Measurements from ENCODE around the gene MED26. TPM values are rescaled to one million over a fixed set of nuclear protein-coding genes. Genes with fewer than 3 reads are reported as not detected.

The MED26 gene
- total and polyA plus RNA-seq, 2 of the 13 experiments (the other 11 are each of a cell fraction or from before 2014, with no cell fraction given), result 3.5 to 3.8 TPM

GRCh38 chr19:16660763-16661479 is 32.9 kb upstream of the MED26 start, which contains the start of gene TMEM38A (continued):
- TF ChIP-seq ZBTB10 (CRISPR knock-in tag; IDR thresholded peaks at IDR 0.05; ENCODE audit: borderline replicate concordance), result peak; percentile 51; the same call in 1 of the 2 replicates
- TF ChIP-seq ZZZ3 (CRISPR knock-in tag; IDR thresholded peaks at IDR 0.05; ENCODE audit: borderline replicate concordance), result 0 out of 2 replicates have a peak, but pooled peaks have one; percentile 17
- no peak for TF ChIP-seq E2F1 (CRISPR knock-in tag; IDR thresholded peaks at IDR 0.05)
- TF ChIP-seq SAP130 (CRISPR knock-in tag; IDR thresholded peaks at IDR 0.05; ENCODE audit: low read depth), result peak; percentile 57; the same call in 1 of the 2 replicates
- no peak for TF ChIP-seq TCF12 (IDR thresholded peaks at IDR 0.05)
- 0 out of 2 replicates have a peak, but pooled peaks have one; percentile 41 for TF ChIP-seq TCF12 (CRISPR knock-in tag; IDR thresholded peaks at IDR 0.05)
- TF ChIP-seq TFE3 (CRISPR knock-in tag; IDR thresholded peaks at IDR 0.05), result no peak
- peak; percentile 7 for TF ChIP-seq SRSF1 (optimal IDR thresholded peaks at IDR 0.05; ENCODE audit: low read depth, low read length)
- no peak for TF ChIP-seq RARG (CRISPR knock-in tag; IDR thresholded peaks at IDR 0.05; ENCODE audit: low read depth)
- 0 out of 2 replicates have a peak, but pooled peaks have one; percentile 49 for TF ChIP-seq FOXO4 (CRISPR knock-in tag; conservative IDR thresholded peaks at IDR 0.05)
- TF ChIP-seq AGO2 (optimal IDR thresholded peaks at IDR 0.05; ENCODE audit: low read depth, low read length), result peak; percentile 44
- TF ChIP-seq HINFP (CRISPR knock-in tag; IDR thresholded peaks at IDR 0.05; ENCODE audit: low read depth), result no peak
- 0 out of 2 replicates have a peak, but pooled peaks have one; percentile 21 for TF ChIP-seq SMAD1 (CRISPR knock-in tag; IDR thresholded peaks at IDR 0.05; ENCODE audit: borderline replicate concordance, low read depth)
- 0 out of 2 replicates have a peak, but pooled peaks have one; percentile 18 for TF ChIP-seq SP5 (CRISPR knock-in tag; IDR thresholded peaks at IDR 0.05; ENCODE audit: borderline replicate concordance, low read depth)
- TF ChIP-seq ZSCAN12 (CRISPR knock-in tag; IDR thresholded peaks at IDR 0.05), result no peak
- TF ChIP-seq KLF16 (CRISPR knock-in tag; IDR thresholded peaks at IDR 0.05), result no peak
- TF ChIP-seq NR3C1 (CRISPR knock-in tag; IDR thresholded peaks at IDR 0.05), result no peak
- TF ChIP-seq SATB2 (CRISPR knock-in tag; IDR thresholded peaks at IDR 0.05), result no peak
- peak; percentile 82 for TF ChIP-seq ZNF777 (CRISPR knock-in tag; IDR thresholded peaks at IDR 0.05)
- peak; percentile 59; the same call in 1 of the 2 replicates for TF ChIP-seq RBFOX2 (IDR thresholded peaks at IDR 0.05; ENCODE audit: low read depth, low read length)
